HUES48 (cell line): Measurements from ENCODE around the gene APCDD1L.
"Not testable (repeated sequence)": the region's sequence is repeated elsewhere in the genome, so short reads cannot be mapped to it uniquely, and the experiment has no call there.

Experiments used
- H3K27ac ChIP-seq: one replicate; pipeline ENCODE4 v1.7.0; 2013; ENCODE audit warnings: low read depth, low read length, inconsistent platforms
- H3K27me3 ChIP-seq: 2 replicates; pipeline ENCODE4 v1.6.1; 2013; ENCODE audit warnings: mild to moderate bottlenecking, low read length; ENCODE audit not compliant: control insufficient read depth, insufficient read depth
- H3K36me3 ChIP-seq: 2 replicates; pipeline ENCODE4 v1.6.1; 2013; ENCODE audit warnings: low read length; ENCODE audit not compliant: control insufficient read depth, insufficient read depth
- H3K4me1 ChIP-seq: 2 replicates; pipeline ENCODE4 v1.6.1; 2013; ENCODE audit warnings: mild to moderate bottlenecking, low read length; ENCODE audit not compliant: control insufficient read depth, insufficient read depth
- H3K4me3 ChIP-seq: 2 replicates; pipeline ENCODE4 v1.5.1; 2013; ENCODE audit warnings: mild to moderate bottlenecking, low read depth, low read length
- H3K9ac ChIP-seq: 2 replicates; pipeline ENCODE4 v1.6.1; 2013; ENCODE audit warnings: mild to moderate bottlenecking, low read depth, low read length, moderate library complexity
- H3K9me3 ChIP-seq: 2 replicates; pipeline ENCODE4 v1.6.1; 2013; ENCODE audit warnings: low read length; ENCODE audit not compliant: control insufficient read depth, insufficient read depth

The APCDD1L gene

GRCh38 chr20:58512808-58513552 lies 2.2 kb downstream of the APCDD1L start:
- Histone ChIP-seq H3K36me3 (no peaks in the 10 kb centered on the region), H3K4me3 (no peak overlapping the region), H3K27me3 (peaks cover 46% of the 10 kb centered on the region), H3K9me3 (0 out of 2 replicates have a peak, but pooled peaks cover 3% of the 10 kb centered on the region), H3K4me1 (peaks cover 14% of the 10 kb centered on the region), H3K27ac (no peak overlapping the region), H3K9ac (no peak overlapping the region)

- no peak overlapping the region for H3K9ac ChIP-seq
- no peak overlapping the region for H3K4me3 ChIP-seq
- H3K36me3 ChIP-seq = no peaks in the 10 kb centered on the region
- H3K27me3 ChIP-seq = peaks cover 46% of the 10 kb centered on the region
- peaks cover 14% of the 10 kb centered on the region for H3K4me1 ChIP-seq
- H3K9me3 ChIP-seq = 0 out of 2 replicates have a peak, but pooled peaks cover 7% of the 10 kb centered on the region
- H3K27ac ChIP-seq = no peak overlapping the region
Observed at GRCh38 chr20:58511861-58512260, 3.3 kb downstream of the APCDD1L start.

- peaks cover 10% of the 10 kb centered on the region; the same call in 1 of the 2 replicates for H3K9me3 ChIP-seq
- peaks cover 43% of the 10 kb centered on the region for H3K27me3 ChIP-seq
- no peak overlapping the region for H3K9ac ChIP-seq
- H3K4me3 ChIP-seq = no peak overlapping the region
- H3K36me3 ChIP-seq = no peaks in the 10 kb centered on the region
- peaks cover 14% of the 10 kb centered on the region for H3K4me1 ChIP-seq
- no peak overlapping the region for H3K27ac ChIP-seq
Observed at GRCh38 chr20:58511364-58511763, 3.8 kb downstream of the APCDD1L start.

- H3K9me3 ChIP-seq = peaks cover 14% of the 10 kb centered on the region; the same call in 1 of the 2 replicates
- H3K36me3 ChIP-seq = no peaks in the 10 kb centered on the region
- no peak overlapping the region for H3K27ac ChIP-seq
- no peak overlapping the region for H3K4me3 ChIP-seq
- H3K4me1 ChIP-seq = peaks cover 14% of the 10 kb centered on the region
- peaks cover 38% of the 10 kb centered on the region for H3K27me3 ChIP-seq
- no peak overlapping the region for H3K9ac ChIP-seq
Observed at GRCh38 chr20:58510921-58511320, 4.3 kb downstream of the APCDD1L start.

- Histone ChIP-seq H3K4me1 (peaks cover 9% of the 10 kb centered on the region), H3K27ac (no peak overlapping the region), H3K36me3 (no peaks in the 10 kb centered on the region), H3K9ac (no peak overlapping the region), H3K27me3 (peaks cover 18% of the 10 kb centered on the region), H3K9me3 (peaks cover 25% of the 10 kb centered on the region), H3K4me3 (no peak overlapping the region)
Observed at GRCh38 chr20:58508762-58509395, 6.3 kb downstream of the APCDD1L start.

GRCh38 chr20:58506999-58507398 lies 8.2 kb downstream of the APCDD1L start:
- H3K27ac ChIP-seq, H3K4me1 ChIP-seq, H3K27me3 ChIP-seq, H3K9ac ChIP-seq, H3K4me3 ChIP-seq, H3K36me3 ChIP-seq: not testable (repeated sequence)
- peaks cover 22% of the 10 kb centered on the region for H3K9me3 ChIP-seq

- H3K9ac ChIP-seq = no peak overlapping the region
- no peak overlapping the region for H3K4me3 ChIP-seq
Observed at GRCh38 chr20:58504566-58504965, 10.6 kb downstream of the APCDD1L start.

GRCh38 chr20:58503668-58504067 lies 11.5 kb downstream of the APCDD1L start:
- no peak overlapping the region for H3K9ac ChIP-seq
- peaks cover 22% of the 10 kb centered on the region for H3K9me3 ChIP-seq
- H3K4me3 ChIP-seq = no peak overlapping the region
- no peak overlapping the region for H3K27ac ChIP-seq
- H3K36me3 ChIP-seq = no peaks in the 10 kb centered on the region
- H3K27me3 ChIP-seq = no peaks in the 10 kb centered on the region
- H3K4me1 ChIP-seq = no peaks in the 10 kb centered on the region

More at GRCh38 chr20:58504566-58504965, 10.6 kb downstream of the APCDD1L start:
- Histone ChIP-seq H3K9me3 (peaks cover 22% of the 10 kb centered on the region), H3K27me3 (no peaks in the 10 kb centered on the region), H3K36me3 (no peaks in the 10 kb centered on the region), H3K27ac (no peak overlapping the region), H3K4me1 (no peaks in the 10 kb centered on the region)

GRCh38 chr20:58500256-58500655 lies 14.9 kb downstream of the APCDD1L start:
- Histone ChIP-seq H3K27me3 (no peaks in the 10 kb centered on the region), H3K4me1 (no peaks in the 10 kb centered on the region), H3K27ac (no peak overlapping the region)

GRCh38 chr20:58498470-58499068 lies 16.6 kb downstream of the APCDD1L start:
- Histone ChIP-seq H3K27ac (no peak overlapping the region), H3K4me1 (no peaks in the 10 kb centered on the region), H3K9ac (no peak overlapping the region), H3K4me3 (no peak overlapping the region), H3K9me3 (no peaks in the 10 kb centered on the region), H3K27me3 (no peaks in the 10 kb centered on the region), H3K36me3 (no peaks in the 10 kb centered on the region)

More at GRCh38 chr20:58500256-58500655, 14.9 kb downstream of the APCDD1L start:
- Histone ChIP-seq H3K36me3 (no peaks in the 10 kb centered on the region), H3K4me3 (no peak overlapping the region), H3K9me3 (peaks cover 9% of the 10 kb centered on the region; the same call in 1 of the 2 replicates), H3K9ac (no peak overlapping the region)
